Endothelial cell (in vitro differentiated cells): ENCODE data around the gene OSR1. TPM values are rescaled to one million over a fixed set of nuclear protein-coding genes. Genes with fewer than 3 reads are reported as not detected.

ENCODE experiments used
- DNase-seq: peaks from one replicate; pipeline ENCODE4 v3.0.0; 2021; ENCODE audit warnings: low spot score
- H3K27ac Mint-ChIP-seq: one replicate; pipeline ENCODE4 v1.8.0; 2021; ENCODE audit warnings: mixed read lengths, inconsistent platforms; ENCODE audit not compliant: unreplicated experiment
- H3K27me3 Mint-ChIP-seq: one replicate; pipeline ENCODE4 v1.8.0; 2021; ENCODE audit warnings: mild to moderate bottlenecking, moderate library complexity, mixed read lengths, inconsistent platforms; ENCODE audit not compliant: unreplicated experiment
- H3K36me3 Mint-ChIP-seq: one replicate; pipeline ENCODE4 v1.8.0; 2021; ENCODE audit warnings: mild to moderate bottlenecking, low read depth, mixed read lengths, inconsistent platforms; ENCODE audit not compliant: unreplicated experiment
- H3K4me1 Mint-ChIP-seq: one replicate; pipeline ENCODE4 v1.8.0; 2021; ENCODE audit warnings: mild to moderate bottlenecking, mixed read lengths, inconsistent platforms; ENCODE audit not compliant: unreplicated experiment
- H3K4me3 Mint-ChIP-seq: one replicate; pipeline ENCODE4 v1.8.0; 2021; ENCODE audit warnings: mild to moderate bottlenecking, mixed read lengths, inconsistent platforms; ENCODE audit not compliant: unreplicated experiment
- H3K9me3 Mint-ChIP-seq: one replicate; pipeline ENCODE4 v1.8.0; 2021; ENCODE audit warnings: mixed read lengths, inconsistent platforms; ENCODE audit not compliant: unreplicated experiment
- total RNA-seq: library from RNA; stranded (reverse); fragmentation: NEBNext Ultra II Directional; extraction: Animal tissue kit (Norgen Biotek cat#: 25700); gene quantifications from one replicate; pipeline ENCODE4 v1.2.1, GENCODE V29; 2021; ENCODE audit not compliant: unreplicated experiment
- TF ChIP-seq, protein P1 (sequence below): fragments of 200-600 bp; sonication (generic); IDR thresholded peaks from one replicate; pipeline ENCODE4 v1.5.0; 2021; ENCODE audit warnings: antibody characterized with exemption; ENCODE audit not compliant: unreplicated experiment

The OSR1 gene
- total RNA-seq, 1 donor from 2014 or later, result 0.26 TPM

DNA sequence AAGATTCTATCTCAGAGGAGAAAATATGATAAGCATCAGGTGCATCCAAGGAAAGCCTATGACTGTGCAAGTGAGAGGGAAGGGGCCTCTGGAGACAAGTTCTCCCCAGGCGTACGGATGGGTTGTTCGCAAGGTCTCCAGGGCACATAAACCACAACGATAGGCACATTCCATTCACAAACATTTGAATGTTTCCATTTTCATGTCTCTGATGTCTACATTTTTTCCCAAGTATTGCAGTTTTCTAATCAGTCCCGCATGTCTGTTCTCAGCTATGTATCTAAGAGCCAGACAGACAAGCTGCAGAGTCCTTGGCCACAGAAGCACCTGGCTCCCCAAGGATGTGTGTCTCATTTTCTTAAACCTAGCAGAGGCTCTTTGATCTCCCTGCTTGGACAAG, 28.0 kb downstream of the OSR1 start:
- H3K27ac Mint-ChIP-seq, result no peak overlapping the region
- no peaks in the 10 kb centered on the region for H3K9me3 Mint-ChIP-seq
- H3K36me3 Mint-ChIP-seq, result no peaks in the 10 kb centered on the region
- DNase-seq, result no peak
- no peaks in the 10 kb centered on the region for H3K27me3 Mint-ChIP-seq
- H3K4me1 Mint-ChIP-seq, result no peaks in the 10 kb centered on the region
- TF ChIP-seq, protein P1, sequence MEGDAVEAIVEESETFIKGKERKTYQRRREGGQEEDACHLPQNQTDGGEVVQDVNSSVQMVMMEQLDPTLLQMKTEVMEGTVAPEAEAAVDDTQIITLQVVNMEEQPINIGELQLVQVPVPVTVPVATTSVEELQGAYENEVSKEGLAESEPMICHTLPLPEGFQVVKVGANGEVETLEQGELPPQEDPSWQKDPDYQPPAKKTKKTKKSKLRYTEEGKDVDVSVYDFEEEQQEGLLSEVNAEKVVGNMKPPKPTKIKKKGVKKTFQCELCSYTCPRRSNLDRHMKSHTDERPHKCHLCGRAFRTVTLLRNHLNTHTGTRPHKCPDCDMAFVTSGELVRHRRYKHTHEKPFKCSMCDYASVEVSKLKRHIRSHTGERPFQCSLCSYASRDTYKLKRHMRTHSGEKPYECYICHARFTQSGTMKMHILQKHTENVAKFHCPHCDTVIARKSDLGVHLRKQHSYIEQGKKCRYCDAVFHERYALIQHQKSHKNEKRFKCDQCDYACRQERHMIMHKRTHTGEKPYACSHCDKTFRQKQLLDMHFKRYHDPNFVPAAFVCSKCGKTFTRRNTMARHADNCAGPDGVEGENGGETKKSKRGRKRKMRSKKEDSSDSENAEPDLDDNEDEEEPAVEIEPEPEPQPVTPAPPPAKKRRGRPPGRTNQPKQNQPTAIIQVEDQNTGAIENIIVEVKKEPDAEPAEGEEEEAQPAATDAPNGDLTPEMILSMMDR, result no peak
- H3K4me3 Mint-ChIP-seq, result no peak overlapping the region

DNA sequence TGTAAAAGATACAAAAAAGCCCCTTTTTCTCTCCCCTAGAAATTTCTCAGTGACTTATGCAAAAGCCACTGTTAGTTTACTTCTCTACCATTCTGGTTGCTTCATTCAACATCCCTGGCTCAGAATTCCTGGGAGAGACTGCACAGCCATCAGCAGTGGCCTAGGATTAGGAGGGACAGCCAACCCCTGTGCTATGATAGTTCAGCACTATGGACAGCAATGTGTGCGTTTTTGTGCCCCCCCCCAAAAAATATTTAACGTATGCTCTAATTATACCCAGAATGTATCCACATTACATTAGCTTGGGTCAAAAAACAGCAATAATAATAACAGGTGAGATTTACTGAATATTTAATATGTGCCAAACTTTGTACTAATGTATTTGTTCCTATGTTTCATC, 29.0 kb downstream of the OSR1 start:
- no peak overlapping the region for H3K27ac Mint-ChIP-seq
- no peaks in the 10 kb centered on the region for H3K27me3 Mint-ChIP-seq
- H3K36me3 Mint-ChIP-seq, result no peaks in the 10 kb centered on the region
- TF ChIP-seq, protein P1, result no peak
- DNase-seq, result no peak
- no peaks in the 10 kb centered on the region for H3K9me3 Mint-ChIP-seq
- H3K4me3 Mint-ChIP-seq, result no peak overlapping the region
- H3K4me1 Mint-ChIP-seq, result no peaks in the 10 kb centered on the region

DNA sequence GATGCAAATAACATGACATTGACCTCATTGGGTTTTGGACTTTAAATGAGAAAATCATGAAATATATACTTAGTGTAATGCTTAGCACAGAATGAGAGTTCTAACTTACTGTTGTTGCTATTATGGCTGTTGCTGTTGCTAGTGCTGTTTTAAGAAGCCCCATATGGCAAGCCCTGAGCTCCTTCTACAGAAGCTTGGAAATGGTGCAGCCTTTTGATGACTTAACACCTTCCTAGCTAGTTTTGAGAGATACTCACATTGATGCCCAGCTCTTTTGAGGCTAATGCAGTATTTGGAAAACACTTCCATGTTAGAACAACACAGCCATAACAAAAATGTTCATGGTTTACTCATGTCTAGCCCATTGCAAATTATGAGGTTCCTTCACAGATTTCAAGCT, 30.9 kb downstream of the OSR1 start:
- no peaks in the 10 kb centered on the region for H3K36me3 Mint-ChIP-seq
- no peak for DNase-seq
- no peaks in the 10 kb centered on the region for H3K4me1 Mint-ChIP-seq
- H3K27ac Mint-ChIP-seq, result no peak overlapping the region
- no peak overlapping the region for H3K4me3 Mint-ChIP-seq
- no peaks in the 10 kb centered on the region for H3K9me3 Mint-ChIP-seq
- no peaks in the 10 kb centered on the region for H3K27me3 Mint-ChIP-seq
- TF ChIP-seq, protein P1, result no peak

DNA sequence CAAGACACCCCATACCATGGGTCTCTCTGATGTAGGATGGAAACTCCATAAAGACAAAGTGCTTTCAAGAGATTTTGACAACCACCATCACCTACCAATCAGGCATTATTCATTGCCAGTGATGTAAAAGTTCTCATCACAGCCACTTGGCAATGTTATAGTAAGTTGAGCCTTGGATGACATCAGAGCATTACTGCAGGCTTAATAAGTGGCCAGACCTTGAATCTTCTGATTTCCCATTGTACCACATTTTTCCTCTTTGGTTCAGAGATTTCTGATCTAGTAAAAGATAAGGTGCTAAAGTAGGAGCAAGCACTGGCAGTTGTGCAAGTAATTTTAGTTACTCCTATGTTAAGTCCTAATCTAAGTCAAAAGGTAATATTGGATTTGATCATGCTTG, 36.5 kb downstream of the OSR1 start:
- no peaks in the 10 kb centered on the region for H3K27me3 Mint-ChIP-seq
- no peaks in the 10 kb centered on the region for H3K9me3 Mint-ChIP-seq
- peaks cover 3% of the 10 kb centered on the region for H3K4me1 Mint-ChIP-seq
- TF ChIP-seq, protein P1, result no peak
- no peak overlapping the region for H3K27ac Mint-ChIP-seq
- H3K4me3 Mint-ChIP-seq, result no peak overlapping the region
- H3K36me3 Mint-ChIP-seq, result no peaks in the 10 kb centered on the region
- no peak for DNase-seq

DNA sequence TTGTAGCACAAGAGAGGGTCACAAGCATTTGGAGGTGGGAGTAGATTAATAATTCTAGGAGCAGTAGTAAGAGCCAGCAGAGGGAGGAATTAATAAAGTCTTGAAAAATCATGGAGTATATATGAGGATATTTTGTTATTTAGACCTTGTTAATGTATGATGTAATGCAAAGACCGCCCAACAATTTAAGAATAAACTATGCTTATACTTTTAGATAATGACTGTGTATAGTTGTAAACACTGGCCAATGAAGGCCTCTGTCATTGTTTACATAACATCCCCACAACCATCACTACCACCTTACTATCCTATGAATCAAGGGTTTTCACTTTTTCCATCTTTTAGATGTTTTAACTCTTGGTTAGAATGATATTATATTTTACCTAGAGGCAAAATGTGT, 37.6 kb downstream of the OSR1 start:
- TF ChIP-seq, protein P1, result no peak
- Mint-ChIP-seq H3K27me3 (no peaks in the 10 kb centered on the region), H3K36me3 (no peaks in the 10 kb centered on the region), H3K27ac (no peak overlapping the region), H3K4me3 (no peak overlapping the region), H3K4me1 (peaks cover 3% of the 10 kb centered on the region), H3K9me3 (no peaks in the 10 kb centered on the region)
- DNase-seq, result no peak
